GM12878 (cell line): ENCODE data around the gene DIAPH3. TPM values are rescaled to one million over a fixed set of nuclear protein-coding genes. Genes with fewer than 3 reads are reported as not detected.

ENCODE experiments used
- ATAC-seq: fragments of 200-7000 bp; cut with Tn5 transposase; 3 replicates; pipeline ENCODE4 v1.9.1; 2020; ENCODE audit warnings: mild to moderate bottlenecking, moderate library complexity
- BruUV-seq: library from RNA; stranded (reverse); fragments of 400-500 nt; replicated peaks from 2 replicates; lab custom pipeline; 2021; lab: Mats Ljungman, UMichigan
- CTCF ChIA-PET: fragments of 300-600 bp; sonication (Branson Sonifier 250); formaldehyde crosslinking; extraction: SDS; loops from one replicate; lab custom pipeline; 2021; ENCODE audit warnings: inconsistent platforms; lab: Yijun Ruan, JAX
- POLR2A ChIA-PET: fragments of 350-600 bp; formaldehyde crosslinking; extraction: SDS; loops from one replicate; lab custom pipeline; 2021; ENCODE audit warnings: inconsistent platforms; lab: Charles Lee
- RAD21 ChIA-PET: fragments of 300-600 bp; sonication (Branson Sonifier 250); formaldehyde crosslinking; loops from one replicate; lab custom pipeline; 2023; ENCODE audit warnings: antibody characterized with exemption; ENCODE audit not compliant: unreplicated experiment; lab: Charles Lee
- SMC1A ChIA-PET: fragments of 300-600 bp; sonication (Branson Sonifier 250); formaldehyde crosslinking; loops from one replicate; lab custom pipeline; 2023; ENCODE audit not compliant: unreplicated experiment, uncharacterized antibody; lab: Charles Lee
- DNase-seq: peaks from one replicate; pipeline ENCODE4 v3.0.0-alpha.2; 2011; ENCODE audit warnings: low read depth, low spot score
- FAIRE-seq: peaks from 3 replicates; lab custom pipeline; 2011; peaks lifted over from hg19 to GRCh38; lab: Jason Lieb, UNC
- H2AFZ ChIP-seq: 2 replicates; pipeline ENCODE4 v1.6.0; 2011; ENCODE audit warnings: low read depth, low read length, control low read depth; ENCODE audit not compliant: control insufficient read depth
- H3K27ac ChIP-seq: 2 replicates; pipeline ENCODE4 v1.5.1; 2011; ENCODE audit warnings: control low read depth; ENCODE audit not compliant: control insufficient read depth, insufficient read depth
- H3K27me3 ChIP-seq, 2 experiments: replicated peaks in 1 of 2; 2 replicates each; pipeline versions ENCODE4 v1.6.0 to v1.6.1; 2011; ENCODE audit warnings: low read length in 1 of 2; ENCODE audit not compliant: control insufficient read depth in 2 of 2, insufficient read depth in 2 of 2
- H3K36me3 ChIP-seq, 2 experiments: 2 replicates each; pipeline ENCODE4 v1.5.1; 2011; ENCODE audit warnings: low read length in 1 of 2; ENCODE audit not compliant: control insufficient read depth in 2 of 2, insufficient read depth in 2 of 2
- H3K4me1 ChIP-seq: 2 replicates; pipeline ENCODE4 v1.6.1; 2011; ENCODE audit warnings: mild to moderate bottlenecking, low read length, moderate library complexity, mixed read lengths; ENCODE audit not compliant: control insufficient read depth, insufficient read depth
- H3K4me2 ChIP-seq: 2 replicates; pipeline ENCODE4 v1.6.0; 2011; ENCODE audit warnings: control low read depth; ENCODE audit not compliant: control insufficient read depth, insufficient read depth
- H3K4me3 ChIP-seq: fragments of 200-600 bp; sonication (generic); 2 replicates; pipeline ENCODE4 v1.5.1; 2016
- H3K79me2 ChIP-seq: 2 replicates; pipeline ENCODE4 v1.6.0; 2011; ENCODE audit warnings: low read length; ENCODE audit not compliant: control insufficient read depth, insufficient read depth
- H3K9ac ChIP-seq: 2 replicates; pipeline ENCODE4 v1.8.0; 2011; ENCODE audit warnings: low read length, control low read depth, mixed read lengths; ENCODE audit not compliant: control insufficient read depth, insufficient read depth
- H3K9me3 ChIP-seq: replicated peaks from 3 replicates; pipeline ENCODE4 v1.5.1; 2011; ENCODE audit warnings: mild to moderate bottlenecking, low read length; ENCODE audit not compliant: control insufficient read depth, insufficient read depth
- H4K20me1 ChIP-seq: 2 replicates; pipeline ENCODE4 v1.6.0; 2011; ENCODE audit not compliant: control insufficient read depth, insufficient read depth
- EP300 ChIP-seq, 2 experiments: fragments of 150-350 bp in 1 of 2; IDR thresholded peaks; 2 replicates each; pipeline ENCODE4 v1.6.1; 2011 to 2012; ENCODE audit warnings: low read depth in 2 of 2, low read length in 2 of 2, borderline replicate concordance in 1 of 2, improper control_type of control experiment in 1 of 2, inconsistent platforms in 1 of 2; ENCODE audit not compliant: control insufficient read depth in 1 of 2
- EZH2 ChIP-seq: IDR thresholded peaks from 2 replicates; pipeline ENCODE4 v1.6.1; 2012; ENCODE audit warnings: low read depth, mild to moderate bottlenecking, control low read depth, inconsistent platforms, low read length, borderline replicate concordance; ENCODE audit not compliant: control insufficient read depth
- FOXM1 ChIP-seq: IDR thresholded peaks from 2 replicates; pipeline ENCODE4 v1.6.1; 2012; ENCODE audit warnings: low read depth, mild to moderate bottlenecking, inconsistent platforms, low read length, moderate library complexity
- IKZF1 ChIP-seq: fragments of 450-650 bp; conservative IDR thresholded peaks from 2 replicates; pipeline ENCODE4 v1.6.1; 2017; ENCODE audit warnings: antibody characterized with exemption, mild to moderate bottlenecking
- KLF5 ChIP-seq: fragments of 450-650 bp; IDR thresholded peaks from 2 replicates; pipeline ENCODE4 v1.6.1; 2014; ENCODE audit warnings: mild to moderate bottlenecking; ENCODE audit not compliant: partially characterized antibody
- LARP7 ChIP-seq: fragments of 450-650 bp; IDR thresholded peaks from 2 replicates; pipeline ENCODE4 v1.6.1; 2017; ENCODE audit warnings: mild to moderate bottlenecking
- MTA2 ChIP-seq: fragments of 450-650 bp; IDR thresholded peaks from 2 replicates; pipeline ENCODE4 v1.6.1; 2016; ENCODE audit warnings: low read depth, mild to moderate bottlenecking, moderate library complexity
- MTA3 ChIP-seq: IDR thresholded peaks from 2 replicates; pipeline ENCODE4 v1.6.1; 2012; ENCODE audit warnings: low read length, inconsistent platforms, borderline replicate concordance
- NR2C2 ChIP-seq: IDR thresholded peaks from 2 replicates; pipeline ENCODE4 v1.6.1; 2011; ENCODE audit warnings: borderline replicate concordance, low read depth; ENCODE audit not compliant: control insufficient read depth, insufficient read length
- NR2F1 ChIP-seq: fragments of 450-650 bp; conservative IDR thresholded peaks from 2 replicates; pipeline ENCODE4 v1.6.1; 2017; ENCODE audit warnings: mild to moderate bottlenecking
- NRF1 ChIP-seq: conservative IDR thresholded peaks from 2 replicates; pipeline ENCODE4 v1.6.1; 2011; ENCODE audit warnings: mild to moderate bottlenecking, low read depth, low read length, improper control_type of control experiment
- PAX8 ChIP-seq: fragments of 450-650 bp; IDR thresholded peaks from 2 replicates; pipeline ENCODE4 v1.6.1; 2017; ENCODE audit warnings: mild to moderate bottlenecking, moderate library complexity
- PML ChIP-seq: IDR thresholded peaks from 2 replicates; pipeline ENCODE4 v1.6.1; 2012; ENCODE audit warnings: low read length, inconsistent platforms
- RELA ChIP-seq: fragments of 450-650 bp; IDR thresholded peaks from 2 replicates; pipeline ENCODE4 v1.8.0; 2014; ENCODE audit warnings: borderline replicate concordance; ENCODE audit not compliant: partially characterized antibody
- TCF3 ChIP-seq: IDR thresholded peaks from 2 replicates; pipeline ENCODE4 v1.6.1; 2012; ENCODE audit warnings: low read depth, mild to moderate bottlenecking, low read length, borderline replicate concordance; ENCODE audit not compliant: insufficient read depth
- TCF7 ChIP-seq: IDR thresholded peaks from 2 replicates; pipeline ENCODE4 v1.6.1; 2014; ENCODE audit warnings: antibody characterized with exemption, borderline replicate concordance
- USF1 ChIP-seq: IDR thresholded peaks from 2 replicates; pipeline ENCODE4 v1.6.1; 2011; ENCODE audit warnings: borderline replicate concordance, low read depth, mild to moderate bottlenecking, moderate library complexity, mixed read lengths, low read length; ENCODE audit not compliant: insufficient read depth; ENCODE audit errors: extremely low read length
- YBX1 ChIP-seq: fragments of 450-650 bp; IDR thresholded peaks from 2 replicates; pipeline ENCODE4 v1.6.1; 2016; ENCODE audit warnings: antibody characterized with exemption
- ZNF274 ChIP-seq: IDR thresholded peaks from one replicate; pipeline ENCODE4 v1.8.0; 2011; ENCODE audit not compliant: insufficient read length, insufficient read depth
- in situ Hi-C: fragments of 300-500 bp; cut with MboI; formaldehyde crosslinking; loops from 9 replicates; pipeline ENCODE4 v1.14.3; 2018; ENCODE audit warnings: mixed read lengths
- intact Hi-C: fragments of 100-400 bp; cut with micrococcal nuclease; formaldehyde crosslinking; loops from one replicate; pipeline ENCODE4 v1.14.2; 2022; ENCODE audit not compliant: unreplicated experiment
- polyA plus RNA-seq, 11 experiments: library from polyadenylated mRNA; depleted of rRNA in 4 of 11; unstranded in 6 of 11; stranded (reverse) in 5 of 11; fragments of >200 nt; fragmentation: Nextera tagmentation in 4 of 11; fragmentation: Illumina TruSeq in 1 of 11; extraction: Ambion mirVana in 4 of 11; extraction: Trizol in 1 of 11; gene quantifications; 1 replicate in 1 of 11; 2 replicates in 10 of 11; pipeline versions ENCODE4 v1.2.1 to v1.2.3, GENCODE V29; 2011 to 2016; ENCODE audit warnings: inconsistent platforms in 2 of 11, missing spikeins in 2 of 11, low read depth in 1 of 11
- total RNA-seq, 4 experiments: library from RNA; depleted of rRNA in 3 of 4; stranded (reverse); fragments of >200 nt in 3 of 4; fragmentation: Illumina TruSeq in 1 of 4; extraction: Trizol in 1 of 4; gene quantifications; 2 replicates each; pipeline versions ENCODE4 v1.2.1 to v1.2.3, GENCODE V29; 2013 to 2021
- TF ChIP-seq, protein P1 (sequence below): fragments of 450-650 bp; IDR thresholded peaks from 2 replicates; pipeline ENCODE4 v1.6.1; 2014; ENCODE audit warnings: mild to moderate bottlenecking
- TF ChIP-seq, protein P2 (sequence below): IDR thresholded peaks from 2 replicates; pipeline ENCODE4 v1.6.1; 2012; ENCODE audit warnings: mild to moderate bottlenecking, low read depth, low read length

Gene DIAPH3
- total and polyA plus RNA-seq, 10 of the 15 experiments (the other 5 are each of a cell fraction or from before 2014, with no cell fraction given): 10.1 to 25.2 (median 15.4) TPM

DNA sequence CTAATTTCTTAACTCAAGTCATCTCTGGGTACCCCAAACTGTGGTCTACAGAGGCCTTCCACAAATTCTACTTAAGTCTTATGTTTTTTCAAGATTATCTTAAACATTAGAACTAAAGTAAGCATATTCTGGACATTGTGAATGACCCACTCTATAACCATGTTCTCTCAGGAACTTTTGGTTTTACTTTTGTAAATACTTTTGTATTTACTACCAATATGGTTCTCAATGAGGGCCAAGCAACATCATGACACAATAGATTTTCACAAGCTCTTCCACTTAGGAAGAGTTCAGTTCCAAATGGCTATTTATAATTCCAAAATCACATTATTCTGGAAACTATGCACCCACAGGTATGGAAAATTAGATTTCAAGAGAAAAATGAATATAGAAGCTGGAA lies 10.8 kb downstream of the DIAPH3 start (continued):
- TF ChIP-seq TCF3 (no peak), ZNF274 (no peak), RELA (no peak), MTA3 (no peak), IKZF1 (no peak), KLF5 (no peak), EP300 (IDR thresholded peaks at IDR 0.05; ENCODE audit: borderline replicate concordance in 1 of 2, control insufficient read depth in 1 of 2, low read depth in 2 of 2, low read length in 2 of 2) (no peak), MTA2 (no peak), YBX1 (no peak)
- TF ChIP-seq, protein P1, sequence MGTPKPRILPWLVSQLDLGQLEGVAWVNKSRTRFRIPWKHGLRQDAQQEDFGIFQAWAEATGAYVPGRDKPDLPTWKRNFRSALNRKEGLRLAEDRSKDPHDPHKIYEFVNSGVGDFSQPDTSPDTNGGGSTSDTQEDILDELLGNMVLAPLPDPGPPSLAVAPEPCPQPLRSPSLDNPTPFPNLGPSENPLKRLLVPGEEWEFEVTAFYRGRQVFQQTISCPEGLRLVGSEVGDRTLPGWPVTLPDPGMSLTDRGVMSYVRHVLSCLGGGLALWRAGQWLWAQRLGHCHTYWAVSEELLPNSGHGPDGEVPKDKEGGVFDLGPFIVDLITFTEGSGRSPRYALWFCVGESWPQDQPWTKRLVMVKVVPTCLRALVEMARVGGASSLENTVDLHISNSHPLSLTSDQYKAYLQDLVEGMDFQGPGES: no peak
- TF ChIP-seq, all 136 proteins: peak for 0

GRCh38 chr13:60152114-60152513 lies 11.6 kb downstream of the DIAPH3 start:
- no TSS peak for BruUV-seq
- intact Hi-C loops: no loop called here
- Histone ChIP-seq H2AFZ (peak overlapping the region; percentile 31), H3K4me3 (no peak overlapping the region), H3K27ac (no peak overlapping the region), H4K20me1 (no peaks in the 10 kb centered on the region), H3K4me1 (no peaks in the 10 kb centered on the region), H3K36me3 (no peaks in the 10 kb centered on the region), H3K79me2 (peaks cover 25% of the 10 kb centered on the region), H3K4me2 (no peak overlapping the region), H3K9me3 (no peaks in the 10 kb centered on the region; the same call in 2 of the 3 replicates), H3K27me3 (no peaks in the 10 kb centered on the region), H3K9ac (no peak overlapping the region)
- no peak for DNase-seq
- ChIA-PET RAD21 (no interaction called here), SMC1A (interaction anchor here (0.5 kb wide), 1 partner anchor 202 kb away, joined by 3 read pairs; no protein-coding TSS in a partner anchor), CTCF (interaction anchor here (1.5 kb wide), 1 partner anchor 9 kb away, joined by 3 read pairs; no protein-coding TSS in a partner anchor), POLR2A (interaction anchor here (1.0 to 1.3 kb wide), 2 partner anchors 13 to 54 kb away, joined by 4 to 6 read pairs; no protein-coding TSS in a partner anchor)
- no peak for ATAC-seq
- in situ Hi-C loops: no loop called here
- no peak for FAIRE-seq
- no peak for TF ChIP-seq USF1
- no peak for TF ChIP-seq TCF7
- TF ChIP-seq EZH2: no peak
- TF ChIP-seq NRF1: no peak
- TF ChIP-seq, protein P2, sequence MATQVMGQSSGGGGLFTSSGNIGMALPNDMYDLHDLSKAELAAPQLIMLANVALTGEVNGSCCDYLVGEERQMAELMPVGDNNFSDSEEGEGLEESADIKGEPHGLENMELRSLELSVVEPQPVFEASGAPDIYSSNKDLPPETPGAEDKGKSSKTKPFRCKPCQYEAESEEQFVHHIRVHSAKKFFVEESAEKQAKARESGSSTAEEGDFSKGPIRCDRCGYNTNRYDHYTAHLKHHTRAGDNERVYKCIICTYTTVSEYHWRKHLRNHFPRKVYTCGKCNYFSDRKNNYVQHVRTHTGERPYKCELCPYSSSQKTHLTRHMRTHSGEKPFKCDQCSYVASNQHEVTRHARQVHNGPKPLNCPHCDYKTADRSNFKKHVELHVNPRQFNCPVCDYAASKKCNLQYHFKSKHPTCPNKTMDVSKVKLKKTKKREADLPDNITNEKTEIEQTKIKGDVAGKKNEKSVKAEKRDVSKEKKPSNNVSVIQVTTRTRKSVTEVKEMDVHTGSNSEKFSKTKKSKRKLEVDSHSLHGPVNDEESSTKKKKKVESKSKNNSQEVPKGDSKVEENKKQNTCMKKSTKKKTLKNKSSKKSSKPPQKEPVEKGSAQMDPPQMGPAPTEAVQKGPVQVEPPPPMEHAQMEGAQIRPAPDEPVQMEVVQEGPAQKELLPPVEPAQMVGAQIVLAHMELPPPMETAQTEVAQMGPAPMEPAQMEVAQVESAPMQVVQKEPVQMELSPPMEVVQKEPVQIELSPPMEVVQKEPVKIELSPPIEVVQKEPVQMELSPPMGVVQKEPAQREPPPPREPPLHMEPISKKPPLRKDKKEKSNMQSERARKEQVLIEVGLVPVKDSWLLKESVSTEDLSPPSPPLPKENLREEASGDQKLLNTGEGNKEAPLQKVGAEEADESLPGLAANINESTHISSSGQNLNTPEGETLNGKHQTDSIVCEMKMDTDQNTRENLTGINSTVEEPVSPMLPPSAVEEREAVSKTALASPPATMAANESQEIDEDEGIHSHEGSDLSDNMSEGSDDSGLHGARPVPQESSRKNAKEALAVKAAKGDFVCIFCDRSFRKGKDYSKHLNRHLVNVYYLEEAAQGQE: no peak
- no peak for TF ChIP-seq NR2F1
- TF ChIP-seq PML: no peak
- TF ChIP-seq PAX8: no peak
- TF ChIP-seq LARP7: no peak
- no peak for TF ChIP-seq FOXM1
- TF ChIP-seq NR2C2: no peak
